GM18858 (cell line): ENCODE measurements around the gene HIVEP3.
"Not testable (repeated sequence)": the region's sequence is repeated elsewhere in the genome, so short reads cannot be mapped to it uniquely, and the experiment has no call there.

Source experiments
- ATAC-seq: cut with Tn5 transposase; IDR thresholded peaks from one replicate; pipeline ENCODE4 v1.9.1; 2021; ENCODE audit not compliant: unreplicated experiment

The HIVEP3 gene

DNA sequence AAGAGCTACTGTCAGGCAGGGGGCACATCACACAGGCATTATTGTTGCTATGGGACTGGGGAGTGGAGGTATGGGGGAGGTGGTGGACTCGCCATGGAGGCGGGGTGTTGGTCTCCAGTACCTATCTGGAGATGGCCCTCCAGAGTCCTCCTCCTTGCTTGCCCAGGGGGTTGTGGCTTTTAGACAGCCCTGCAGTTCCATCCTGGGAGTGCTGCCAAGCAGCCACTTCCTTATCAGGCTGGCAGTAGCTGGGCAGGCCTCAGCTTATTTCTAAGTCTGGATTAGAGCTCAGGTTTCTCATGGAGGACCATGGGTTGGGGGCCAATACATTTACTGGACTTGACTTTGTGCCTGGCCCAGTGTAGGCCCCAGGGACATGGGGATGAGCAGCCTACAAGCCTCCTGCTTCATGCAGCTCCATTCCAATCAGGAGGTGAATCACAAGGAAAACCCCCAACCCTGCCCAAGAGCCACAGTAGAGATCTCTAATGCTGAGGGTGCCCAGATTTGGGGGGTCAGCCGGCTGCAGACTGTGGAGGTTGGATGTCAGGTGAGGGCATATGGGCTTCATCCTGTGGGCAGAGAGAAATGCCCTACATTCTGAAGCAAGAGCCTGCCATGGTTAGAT lies 223.5 kb downstream of the HIVEP3 start:
- ATAC-seq: no peak

DNA sequence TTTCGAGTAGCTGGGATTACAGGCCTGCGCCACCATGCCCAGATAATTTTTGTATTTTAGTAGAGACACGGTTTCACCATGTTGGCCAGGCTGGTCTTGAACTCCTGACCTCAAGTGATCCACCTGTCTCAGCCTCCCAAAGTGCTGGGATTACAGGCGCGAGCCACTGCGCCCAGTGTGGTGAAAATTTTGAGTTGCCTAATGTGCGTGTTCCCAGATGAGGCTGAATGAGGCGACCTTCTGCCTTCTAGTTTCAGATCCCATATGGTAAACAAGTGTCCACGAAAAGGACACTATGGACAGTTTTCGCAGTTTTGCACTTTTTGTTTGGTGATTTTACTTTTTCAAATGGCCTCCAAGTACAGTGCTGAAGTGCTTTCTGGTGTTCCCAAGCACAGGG lies 226.8 kb downstream of the HIVEP3 start:
- not testable (repeated sequence) for ATAC-seq

DNA sequence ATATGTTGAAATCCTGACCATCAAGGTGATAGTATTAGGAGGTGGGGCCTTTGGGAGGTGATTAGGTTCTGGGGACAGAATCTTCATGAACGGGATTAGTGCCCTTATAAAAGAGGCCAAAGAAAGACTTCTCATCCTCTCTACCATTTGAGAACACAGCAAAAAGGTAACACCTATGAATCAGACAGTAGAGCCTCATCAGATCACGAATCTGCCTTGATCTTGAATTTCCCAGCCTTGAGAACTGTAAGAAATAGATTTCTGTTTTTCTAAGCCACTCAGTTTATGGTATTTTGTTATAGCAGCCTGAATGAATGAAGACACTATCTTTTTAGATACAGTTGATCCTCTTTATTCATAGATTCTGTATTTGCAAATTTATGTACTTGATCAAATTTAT lies 227.3 kb downstream of the HIVEP3 start:
- ATAC-seq: no peak

DNA sequence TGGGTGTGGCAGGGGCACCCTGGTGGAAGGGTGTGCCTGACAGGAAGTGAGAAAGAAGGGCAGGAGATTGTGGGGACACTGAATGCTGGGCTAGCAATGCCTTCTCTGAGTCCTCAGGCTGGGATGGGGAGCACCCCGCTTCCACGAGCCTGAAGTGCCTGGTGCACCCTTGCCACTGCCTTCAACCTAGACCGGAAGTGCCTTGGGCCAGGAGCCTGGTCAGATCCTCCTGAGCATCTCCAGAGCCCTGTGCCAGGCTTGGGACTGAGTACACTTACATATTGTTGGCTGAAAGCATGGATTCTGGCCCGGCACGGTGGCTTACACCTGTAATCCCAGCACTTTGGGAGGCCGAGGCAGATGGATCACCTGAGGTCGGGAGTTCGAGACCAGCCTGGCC lies 228.4 kb downstream of the HIVEP3 start:
- no peak for ATAC-seq

DNA sequence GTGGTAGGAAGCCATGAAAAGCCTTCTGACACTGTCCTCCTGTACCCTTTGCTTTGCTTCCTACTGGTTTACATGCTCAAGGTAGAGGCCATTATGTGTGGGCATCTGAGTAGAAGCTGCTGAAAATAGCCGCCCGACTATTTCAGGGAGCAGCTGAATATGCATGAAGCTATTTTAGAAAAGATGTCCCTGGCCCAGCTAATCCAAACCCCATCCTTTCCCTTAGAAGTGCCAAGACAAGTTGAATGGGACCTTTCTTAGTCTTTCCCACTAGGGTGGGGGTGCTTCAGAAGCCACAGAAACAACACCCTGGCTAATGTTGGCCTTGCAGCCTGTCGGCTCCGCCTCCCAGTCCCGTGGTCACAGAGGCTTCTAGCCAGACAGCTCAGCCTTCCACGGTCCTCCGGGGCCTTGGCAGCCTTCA lies 229.2 kb downstream of the HIVEP3 start:
- ATAC-seq: no peak

DNA sequence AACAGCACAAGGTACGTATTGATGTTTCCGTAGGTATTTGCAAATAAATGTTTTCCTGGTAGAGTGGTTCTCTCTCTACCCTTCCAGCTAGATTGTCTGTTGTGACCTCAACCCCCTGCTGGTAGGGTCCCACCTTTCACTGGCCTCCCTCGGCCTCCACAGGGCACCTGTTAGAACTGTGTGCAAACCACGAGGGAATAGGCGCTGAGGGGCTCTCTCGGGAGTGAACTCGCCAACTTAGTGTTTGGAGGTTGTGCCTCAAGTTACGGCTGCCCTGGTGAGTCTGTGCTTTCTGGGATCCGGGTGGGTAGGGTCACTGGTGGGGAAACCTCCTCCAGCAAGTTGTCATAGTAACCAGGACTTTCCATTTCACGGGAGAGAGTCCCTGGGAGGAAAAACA lies 229.6 kb downstream of the HIVEP3 start:
- ATAC-seq: no peak

DNA sequence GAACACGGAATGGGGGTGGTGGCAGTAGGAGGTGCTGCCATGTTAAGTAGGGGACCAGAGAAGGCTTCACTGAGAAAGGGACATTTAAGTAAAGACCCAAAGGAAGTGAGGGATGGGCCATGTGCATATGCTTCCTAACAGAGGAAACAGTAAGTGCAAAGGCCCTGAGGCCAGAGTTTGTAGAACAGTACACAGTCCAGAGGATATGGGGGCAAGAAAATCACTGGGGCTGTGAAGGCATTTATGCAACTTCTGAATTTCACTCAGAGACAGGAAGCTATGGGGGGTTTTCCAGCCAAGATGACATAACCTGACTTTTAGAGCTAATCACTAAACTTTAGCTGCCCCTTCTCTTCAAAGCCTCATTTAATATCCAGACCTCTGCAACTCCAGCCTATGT lies 231.7 kb downstream of the HIVEP3 start:
- ATAC-seq: no peak

DNA sequence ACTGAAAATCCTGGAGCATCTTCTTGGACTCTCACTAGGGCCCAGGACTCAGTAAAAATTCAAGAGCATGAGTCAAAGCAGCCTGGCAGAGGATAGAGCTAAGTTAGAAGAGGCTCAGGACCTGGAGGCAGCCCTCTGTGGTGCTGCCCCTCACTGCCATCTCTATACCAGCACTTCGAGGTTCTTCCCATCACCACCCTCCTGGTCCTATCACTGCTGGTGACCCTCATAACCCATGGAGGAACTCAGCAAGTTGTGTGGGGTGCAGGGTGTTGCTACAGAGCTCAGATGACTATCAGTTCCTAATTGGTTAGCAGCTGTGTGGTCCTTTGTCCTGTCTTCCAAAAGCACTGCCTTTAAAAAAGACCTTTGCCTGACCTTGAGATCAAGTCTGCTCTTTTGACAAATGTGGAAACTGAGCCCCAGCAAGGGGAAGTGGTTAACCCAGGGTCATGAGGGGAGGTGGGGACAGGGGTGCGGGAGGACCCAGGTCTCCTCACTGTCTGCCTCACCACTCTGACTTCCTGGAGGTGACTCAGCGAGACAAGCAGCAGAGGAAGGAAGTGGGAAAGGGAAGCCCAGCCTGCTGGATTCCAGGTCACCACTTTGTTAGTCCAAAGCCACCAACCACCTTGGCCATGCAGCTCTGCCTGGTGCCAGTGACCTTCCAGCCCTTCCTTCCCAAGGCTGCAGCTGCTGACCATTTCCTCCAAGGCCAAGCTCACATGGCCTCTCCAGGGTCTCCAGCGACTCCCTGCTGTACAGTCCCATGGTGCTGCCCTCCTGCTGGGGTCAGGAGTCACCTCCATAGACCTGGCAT lies 234.8 kb downstream of the HIVEP3 start:
- ATAC-seq: no peak

DNA sequence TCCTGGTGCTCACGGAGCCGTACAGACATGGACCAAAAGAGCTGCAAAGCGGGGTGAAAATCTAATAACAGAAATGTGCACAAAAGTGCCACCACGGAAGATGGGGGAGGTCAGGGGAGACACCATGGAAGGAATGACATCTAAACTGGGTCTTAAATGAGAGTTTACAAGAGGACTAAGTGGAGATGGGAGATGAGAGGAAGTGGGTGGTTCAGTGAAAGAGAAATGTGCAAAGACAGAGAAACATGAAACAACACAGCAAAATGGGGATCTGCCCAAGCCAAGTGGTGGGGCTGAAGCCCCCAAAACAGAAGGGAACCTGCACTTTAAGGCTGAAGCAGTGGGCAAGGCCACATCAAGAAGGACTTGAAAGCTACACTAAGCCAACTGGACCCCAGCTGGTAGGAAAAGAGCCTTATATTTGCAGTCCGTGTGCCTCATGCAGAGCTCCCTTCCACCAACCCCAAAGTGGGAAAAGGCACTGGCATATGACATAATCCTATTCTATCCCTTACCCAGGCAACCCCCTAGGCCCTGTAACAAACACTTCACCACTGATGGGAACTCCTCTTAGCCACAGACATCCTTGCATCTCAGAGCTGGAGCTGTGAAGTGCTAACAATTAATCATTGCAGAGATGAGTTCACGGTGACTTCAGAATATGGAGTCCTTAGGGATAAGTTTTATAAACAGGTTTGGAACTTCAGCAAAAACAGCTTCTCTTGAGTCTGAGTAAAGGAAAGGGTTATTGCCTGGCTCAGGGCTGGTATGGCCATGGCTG lies 235.7 kb downstream of the HIVEP3 start:
- ATAC-seq: no peak

DNA sequence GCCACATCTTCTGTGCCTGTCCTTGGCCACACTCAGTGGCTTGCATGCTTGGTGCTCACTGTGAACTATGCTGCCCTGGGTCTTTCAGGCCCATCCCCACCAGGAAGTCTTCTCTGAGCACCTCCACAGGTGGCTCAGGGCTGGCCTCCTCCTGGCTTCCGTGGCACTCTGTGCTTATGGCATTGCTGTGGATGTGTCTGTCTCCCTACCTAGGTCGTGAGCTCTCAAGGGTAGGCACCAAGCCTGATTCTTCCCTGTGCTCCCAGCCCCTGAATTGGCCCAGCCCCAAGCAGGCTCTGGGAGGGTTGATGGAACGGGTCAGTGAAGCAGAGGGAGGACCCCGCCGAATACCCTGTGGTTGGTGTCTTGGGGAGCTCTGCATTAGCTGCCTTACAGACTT lies 236.6 kb downstream of the HIVEP3 start:
- ATAC-seq: no peak

DNA sequence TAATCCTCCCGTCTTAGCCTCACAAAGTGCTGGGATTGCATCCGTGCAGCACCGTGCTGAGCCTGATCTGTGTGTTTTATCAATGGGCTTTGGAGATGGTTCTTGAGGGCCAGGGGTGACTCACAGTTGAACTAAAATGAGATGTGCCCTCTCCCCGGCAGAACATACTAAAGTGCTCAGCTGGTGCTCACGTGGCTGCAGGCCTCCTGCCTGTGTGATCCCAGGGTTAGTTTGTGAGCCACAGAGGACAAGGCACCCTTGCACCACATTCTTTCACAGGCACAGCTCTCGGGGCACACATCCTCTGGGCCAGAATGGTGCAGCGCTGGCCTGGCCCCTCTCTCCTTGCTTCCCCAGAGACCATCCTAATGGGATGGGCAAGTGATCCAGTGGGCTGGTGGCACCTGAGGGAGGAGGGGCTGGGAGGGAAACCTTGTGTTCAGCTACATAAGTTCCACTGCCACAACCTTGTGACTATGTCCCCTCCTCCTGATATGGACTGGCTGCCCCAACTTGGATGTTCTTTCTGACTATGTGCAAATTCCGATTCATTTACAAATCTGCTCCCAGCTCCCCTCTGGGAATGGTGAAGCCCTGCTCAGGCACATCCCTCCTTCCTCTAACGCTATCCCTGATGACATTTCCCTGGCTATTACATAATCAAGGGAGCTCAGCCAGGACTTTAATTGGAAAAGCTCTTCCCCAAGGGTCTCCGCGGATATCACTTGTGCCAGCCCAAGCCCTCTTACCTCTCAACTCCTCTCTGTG lies 237.2 kb downstream of the HIVEP3 start:
- ATAC-seq: no peak

DNA sequence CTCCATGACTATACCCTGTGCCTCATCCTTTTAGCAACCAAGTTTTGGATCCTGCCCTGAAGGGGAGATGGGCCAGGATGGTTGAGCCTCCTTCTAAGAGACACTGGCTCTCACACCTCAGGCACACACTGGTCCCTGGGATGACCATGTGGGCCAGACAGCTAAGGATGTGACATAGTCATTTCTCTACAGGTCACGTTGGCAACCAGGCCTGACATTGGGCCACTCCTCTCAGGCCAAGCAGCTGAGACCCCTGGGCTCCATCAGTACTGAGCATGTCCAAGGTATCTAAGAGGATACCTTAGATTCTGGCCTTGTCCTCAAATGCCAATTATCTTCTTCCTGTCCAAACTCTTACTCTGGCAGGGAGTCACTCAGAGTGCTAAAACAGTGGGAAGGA lies 238.7 kb downstream of the HIVEP3 start:
- ATAC-seq: no peak

DNA sequence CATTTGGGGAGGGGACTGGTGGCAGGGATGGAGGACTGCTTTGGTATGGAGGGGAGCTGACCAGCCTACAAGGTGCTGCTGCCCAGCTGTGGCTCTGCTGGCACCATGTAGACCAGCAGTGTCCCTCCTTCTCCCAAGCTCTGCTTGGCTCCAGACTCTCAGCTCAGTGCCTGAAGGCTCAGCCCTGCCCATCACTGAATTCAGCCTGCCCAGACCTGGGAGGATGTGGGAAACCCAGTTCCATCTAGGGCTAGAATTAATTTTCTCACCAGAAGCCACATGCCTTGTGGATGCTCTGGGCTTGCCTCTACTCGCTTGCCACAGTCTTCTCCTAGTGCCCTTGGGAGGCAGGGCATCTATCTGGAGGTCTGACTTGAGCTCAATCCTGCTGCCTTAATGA lies 239.2 kb downstream of the HIVEP3 start:
- ATAC-seq: no peak

DNA sequence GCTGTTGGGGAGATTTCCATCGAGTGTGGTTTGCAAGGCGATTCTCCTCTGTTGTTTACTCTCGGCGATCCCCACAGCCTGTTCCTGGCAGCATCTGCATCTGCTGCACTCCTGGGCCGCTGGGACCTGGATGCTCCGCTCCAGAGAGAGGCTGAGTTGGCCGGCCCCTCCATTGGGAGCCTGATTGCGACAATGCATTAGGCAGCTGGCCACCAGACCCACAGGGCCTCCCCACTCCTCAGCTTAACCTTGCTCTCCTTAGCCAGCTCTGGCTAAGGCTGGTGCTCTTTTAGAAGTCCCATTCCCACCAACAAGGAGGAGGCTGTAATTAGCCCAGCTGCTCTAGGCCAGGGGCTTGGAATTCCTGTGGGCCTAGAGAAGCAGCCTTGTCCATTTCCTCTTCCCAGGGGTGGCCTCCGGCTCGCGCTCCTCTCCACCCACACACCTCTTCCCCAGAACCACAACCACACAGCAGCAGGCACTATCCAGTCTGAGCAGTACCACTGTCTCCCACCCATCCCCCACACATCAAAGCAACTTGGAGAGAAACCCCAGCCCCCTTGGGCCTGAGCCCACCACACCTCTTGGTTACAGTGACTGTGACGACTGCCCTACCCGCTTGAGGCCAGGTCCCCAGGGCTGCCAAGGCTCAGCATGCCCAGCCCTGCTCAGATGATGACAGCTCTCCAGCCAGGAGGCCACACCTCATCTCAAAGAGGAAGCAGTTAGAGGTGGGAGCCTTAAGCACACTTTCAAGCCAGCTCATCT lies 240.4 kb downstream of the HIVEP3 start:
- no peak for ATAC-seq

DNA sequence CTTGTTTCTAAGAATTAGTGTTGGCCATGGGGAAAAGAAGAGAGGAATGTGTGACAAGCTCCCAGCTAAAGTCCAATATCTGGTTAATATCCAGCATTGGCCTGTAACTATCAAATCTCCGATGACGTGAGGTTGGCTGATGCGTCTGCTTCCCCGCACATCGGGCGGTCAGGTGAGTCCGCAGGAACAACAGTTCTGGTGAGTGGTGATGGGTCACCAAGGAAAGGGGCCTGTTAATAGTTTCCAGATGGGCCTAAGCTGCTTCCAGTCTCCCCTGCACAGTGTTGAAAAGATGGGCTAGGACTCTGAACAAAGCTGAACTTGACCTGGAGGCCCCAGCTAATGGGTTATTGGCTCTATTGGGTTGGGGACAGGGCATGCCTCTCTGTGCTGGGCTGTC lies 241.1 kb downstream of the HIVEP3 start:
- ATAC-seq: no peak

DNA sequence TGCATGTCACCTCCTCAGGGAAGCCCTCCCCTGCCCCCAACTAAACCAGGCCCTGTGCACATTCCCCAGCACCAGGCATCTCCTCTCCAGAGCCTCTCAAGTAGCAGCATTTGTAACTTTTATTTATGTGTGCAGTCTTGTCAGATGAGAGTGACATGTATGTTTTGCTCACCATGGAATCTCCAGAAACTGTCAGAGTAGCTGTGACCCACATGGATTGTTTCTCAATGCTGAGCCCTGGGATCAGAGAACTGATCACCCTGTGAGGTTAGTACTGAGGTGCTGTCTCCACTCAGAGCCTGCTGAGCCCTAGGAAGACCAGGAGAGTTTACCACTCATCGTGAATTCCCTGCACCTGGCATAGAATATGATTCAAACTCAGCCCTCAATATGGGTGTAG lies 243.3 kb downstream of the HIVEP3 start:
- no peak for ATAC-seq

DNA sequence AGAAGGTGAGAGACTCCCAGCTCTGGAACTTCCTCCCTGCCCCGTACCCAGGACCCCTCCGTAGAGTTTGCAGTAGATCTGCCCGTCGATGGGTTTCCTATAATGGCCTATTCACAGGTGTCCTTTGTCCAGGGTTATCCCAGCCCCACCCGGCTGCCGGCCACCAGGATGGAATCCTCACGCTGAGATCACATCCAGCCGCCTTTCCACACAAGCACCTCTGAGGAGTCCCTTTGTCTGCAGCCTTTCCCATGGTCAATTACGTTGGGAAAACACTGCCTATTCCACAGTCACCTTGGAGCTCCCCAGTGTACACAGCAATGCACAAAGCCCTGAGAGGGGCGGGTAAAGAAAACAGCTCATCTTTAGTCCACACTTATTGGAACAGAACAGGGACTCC lies 244.2 kb downstream of the HIVEP3 start:
- no peak for ATAC-seq

DNA sequence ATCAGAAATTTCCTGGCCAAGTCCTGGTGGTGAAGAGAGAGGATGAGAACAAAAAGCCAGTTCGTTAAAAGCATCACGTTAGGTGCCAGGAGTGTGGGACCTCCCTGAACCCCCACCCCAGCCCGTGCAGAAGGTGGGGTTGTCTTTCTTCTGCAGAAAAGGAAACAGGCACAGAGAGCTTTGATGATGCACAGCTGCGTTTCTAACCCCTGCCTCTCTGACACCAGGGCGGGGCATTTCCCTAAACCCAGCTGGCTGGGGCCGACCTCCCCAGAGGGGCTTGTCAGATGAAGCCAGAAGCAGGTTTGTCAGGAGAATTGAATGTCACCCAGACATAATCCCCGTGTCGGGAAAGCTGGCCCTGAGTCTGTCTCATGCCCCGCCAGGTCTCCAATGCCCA lies 244.9 kb downstream of the HIVEP3 start:
- no peak for ATAC-seq

DNA sequence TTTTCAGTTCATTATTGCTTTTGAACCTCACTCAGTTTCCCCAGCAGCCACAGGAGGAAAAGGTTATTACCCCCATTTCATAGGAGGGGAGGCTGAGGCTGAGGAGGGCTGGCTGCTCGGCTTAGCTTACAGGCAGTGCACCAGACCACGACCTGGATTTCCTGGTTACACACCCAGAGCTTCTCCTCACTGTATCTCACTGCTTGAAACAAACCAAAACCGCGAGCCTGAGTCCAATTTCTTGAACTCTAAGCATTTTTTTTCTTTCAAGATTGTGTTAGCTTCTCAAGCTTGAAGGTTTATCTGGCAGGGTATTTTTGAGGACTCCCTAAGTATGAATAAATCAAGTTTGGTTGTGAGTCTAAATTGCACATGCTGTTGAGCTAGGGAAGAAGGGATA lies 245.3 kb downstream of the HIVEP3 start:
- ATAC-seq: peak; percentile 47

DNA sequence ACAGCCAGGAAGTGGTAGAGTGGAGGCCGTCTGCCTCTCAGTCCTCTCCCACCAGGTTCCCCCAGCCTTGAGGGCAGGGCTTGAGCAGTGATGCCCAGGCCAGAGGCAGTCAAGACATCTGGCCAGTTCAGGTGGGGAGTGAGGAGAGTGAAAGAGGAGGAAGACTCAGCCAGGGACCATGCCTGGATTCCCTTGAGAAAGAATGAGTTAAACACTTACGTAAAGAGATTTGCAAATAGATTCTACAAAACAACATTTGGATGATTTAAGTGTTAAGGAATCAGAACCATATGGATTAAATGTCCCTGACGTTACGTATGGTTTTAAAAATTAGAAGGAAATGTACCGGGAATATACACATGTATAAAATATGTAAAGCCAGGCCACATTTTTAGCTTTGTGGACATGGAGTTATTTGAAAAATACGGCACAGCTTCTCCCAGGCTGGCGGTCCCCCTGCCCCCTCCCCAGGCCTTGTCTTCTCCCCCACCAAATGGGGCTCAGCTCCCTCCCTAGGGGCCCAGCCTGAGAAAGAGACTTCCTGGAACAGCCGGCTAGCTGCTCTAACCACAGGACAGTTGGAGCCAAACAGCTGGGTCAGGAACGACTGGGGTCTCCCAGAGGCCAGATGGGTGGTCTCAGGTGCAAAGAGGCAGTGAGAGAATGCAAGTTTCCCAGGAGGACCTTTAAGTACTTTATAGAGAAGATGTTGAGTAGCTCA lies 245.9 kb downstream of the HIVEP3 start:
- ATAC-seq: no peak
